HEK293T (cell line): ENCODE measurements around the gene SLC25A4.

Experiments
- CTCF ChIA-PET: fragments of 350-600 bp; formaldehyde crosslinking; extraction: SDS; loops from one replicate; lab custom pipeline; 2021; ENCODE audit warnings: antibody characterized with exemption, inconsistent platforms; lab: Yijun Ruan, JAX
- POLR2A ChIA-PET: fragments of 350-600 bp; formaldehyde crosslinking; extraction: SDS; loops from one replicate; lab custom pipeline; 2020; ENCODE audit warnings: antibody characterized with exemption, inconsistent platforms; lab: Yijun Ruan, JAX
- DNase-seq: peaks from one replicate; pipeline ENCODE4 v3.0.0; 2012; ENCODE audit warnings: mixed read lengths; ENCODE audit errors: extremely low spot score
- ARNT ChIP-seq: fragments of 450-650 bp; IDR thresholded peaks from 2 replicates; pipeline ENCODE4 v1.6.1; 2017; ENCODE audit warnings: mild to moderate bottlenecking
- BHLHE40 ChIP-seq: fragments of 450-650 bp; IDR thresholded peaks from 2 replicates; pipeline ENCODE4 v1.6.1; 2016; ENCODE audit warnings: mild to moderate bottlenecking, moderate library complexity, borderline replicate concordance
- CTBP1 ChIP-seq: fragments of 450-650 bp; IDR thresholded peaks from 2 replicates; pipeline ENCODE4 v1.6.1; 2016; ENCODE audit warnings: borderline replicate concordance
- ELF4 ChIP-seq: fragments of 450-650 bp; IDR thresholded peaks from 2 replicates; pipeline ENCODE4 v1.6.1; 2017; ENCODE audit warnings: antibody characterized with exemption
- FOXA1 ChIP-seq: fragments of 450-650 bp; IDR thresholded peaks from 2 replicates; pipeline ENCODE4 v1.6.1; 2016; ENCODE audit warnings: mild to moderate bottlenecking
- FOXK2 ChIP-seq: fragments of 450-650 bp; IDR thresholded peaks from 2 replicates; pipeline ENCODE4 v1.6.1; 2016; ENCODE audit warnings: mild to moderate bottlenecking
- FOXM1 ChIP-seq: fragments of 450-650 bp; IDR thresholded peaks from 2 replicates; pipeline ENCODE4 v1.6.1; 2017; ENCODE audit warnings: mild to moderate bottlenecking, borderline replicate concordance
- HDGF ChIP-seq: fragments of 450-650 bp; IDR thresholded peaks from 2 replicates; pipeline ENCODE4 v1.6.1; 2017; ENCODE audit warnings: antibody characterized with exemption, borderline replicate concordance
- L3MBTL2 ChIP-seq: fragments of 450-650 bp; conservative IDR thresholded peaks from 2 replicates; pipeline ENCODE4 v1.6.1; 2016; ENCODE audit warnings: mild to moderate bottlenecking
- LEF1 ChIP-seq: fragments of 450-650 bp; IDR thresholded peaks from 2 replicates; pipeline ENCODE4 v1.6.1; 2017; ENCODE audit warnings: mild to moderate bottlenecking, borderline replicate concordance
- NFRKB ChIP-seq: fragments of 450-650 bp; IDR thresholded peaks from 2 replicates; pipeline ENCODE4 v1.6.1; 2016; ENCODE audit warnings: mild to moderate bottlenecking, moderate library complexity
- PKNOX1 ChIP-seq: fragments of 450-650 bp; IDR thresholded peaks from 2 replicates; pipeline ENCODE4 v1.6.1; 2016
- SP1 ChIP-seq: fragments of 450-650 bp; IDR thresholded peaks from 2 replicates; pipeline ENCODE4 v1.6.1; 2017
- SUZ12 ChIP-seq: fragments of 450-650 bp; IDR thresholded peaks from 2 replicates; pipeline ENCODE4 v1.6.1; 2016; ENCODE audit warnings: mild to moderate bottlenecking
- TARDBP ChIP-seq: fragments of 450-650 bp; IDR thresholded peaks from 2 replicates; pipeline ENCODE4 v1.6.1; 2016
- ZNF384 ChIP-seq: fragments of 450-650 bp; IDR thresholded peaks from 2 replicates; pipeline ENCODE4 v1.6.1; 2016

SLC25A4 gene

GRCh38 chr4:185124006-185124405, 19.1 kb upstream of the SLC25A4 start:
- POLR2A ChIA-PET: interaction anchor here (1.1 to 2.0 kb wide), 3 partner anchors 8 to 12 kb away, joined by 4 to 5 read pairs (median 4); no protein-coding TSS in a partner anchor
- no peak for TF ChIP-seq HDGF
- TF ChIP-seq NFRKB: no peak
- no peak for TF ChIP-seq SUZ12
- TF ChIP-seq BHLHE40: no peak
- TF ChIP-seq PKNOX1: no peak
- TF ChIP-seq FOXM1: no peak
- no peak for TF ChIP-seq ELF4
- no peak for TF ChIP-seq TARDBP
- TF ChIP-seq CTBP1: no peak
- CTCF ChIA-PET: interaction anchor here (4.2 kb wide), 1 partner anchor 10 kb away, joined by 18 read pairs; no protein-coding TSS in a partner anchor

GRCh38 chr4:185127021-185127925, 15.8 kb upstream of the SLC25A4 start:
- CTCF ChIA-PET: interaction anchor here (0.9 kb wide), 2 partner anchors 19 to 123 kb away, joined by 3 to 4 read pairs; no protein-coding TSS in a partner anchor
- no peak for TF ChIP-seq BHLHE40
- TF ChIP-seq ELF4: no peak
- no peak for TF ChIP-seq TARDBP
- no peak for TF ChIP-seq FOXA1
- TF ChIP-seq CTBP1: no peak
- no peak for TF ChIP-seq LEF1
- no peak for TF ChIP-seq HDGF
- TF ChIP-seq ARNT: no peak
- no peak for TF ChIP-seq L3MBTL2
- TF ChIP-seq FOXK2: no peak
- TF ChIP-seq SP1: no peak
- TF ChIP-seq NFRKB: no peak
- no peak for TF ChIP-seq PKNOX1
- no peak for TF ChIP-seq ZNF384
- TF ChIP-seq SUZ12: no peak
- TF ChIP-seq FOXM1: no peak
- no peak for DNase-seq
- POLR2A ChIA-PET: interaction anchor here (1.5 to 1.6 kb wide), 2 partner anchors 11 kb away, joined by 6 to 11 read pairs; no protein-coding TSS in a partner anchor

More at GRCh38 chr4:185124006-185124405, 19.1 kb upstream of the SLC25A4 start:
- no peak for DNase-seq

- TF ChIP-seq L3MBTL2 (peak; percentile 42; the same call in 1 of the 2 replicates), FOXK2 (no peak)
- DNase-seq: peak; percentile 32
- ChIA-PET POLR2A (interaction anchor here (1.5 kb wide), 1 partner anchor 12 kb away, joined by 11 read pairs; no protein-coding TSS in a partner anchor), CTCF (interaction anchor here (0.9 kb wide), 2 partner anchors 32 to 124 kb away, joined by 3 to 5 read pairs; no protein-coding TSS in a partner anchor)
Observed at GRCh38 chr4:185128272-185129119, 14.6 kb upstream of the SLC25A4 start.

DNA sequence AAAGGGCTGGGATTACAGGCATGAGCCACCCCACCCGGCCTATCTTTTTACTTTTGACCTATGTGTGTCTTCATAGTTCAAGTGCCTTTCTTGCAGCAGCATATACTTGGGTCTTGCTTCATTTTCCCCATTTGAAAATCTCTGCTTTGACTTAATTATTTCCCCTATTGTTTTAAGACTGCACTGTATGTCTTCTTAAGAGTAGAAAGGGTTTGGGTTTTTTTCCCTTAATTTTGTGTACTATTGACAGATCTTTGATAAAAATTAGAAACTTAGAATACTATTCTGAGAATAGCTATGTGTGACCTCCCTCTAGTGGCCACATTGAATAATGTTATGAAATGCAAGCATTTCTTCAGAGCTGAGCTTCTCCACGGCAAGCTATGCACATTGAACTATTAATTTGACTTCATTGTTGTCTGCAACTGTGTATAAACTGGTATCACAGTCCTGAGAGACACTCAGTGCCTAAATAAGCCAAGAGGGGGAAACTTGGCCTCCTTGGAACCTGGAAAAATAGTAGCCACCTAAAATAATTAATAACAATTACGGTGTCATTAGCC, 8.7 kb upstream of the SLC25A4 start:
- CTCF ChIA-PET: interaction anchor here (0.6 to 1.9 kb wide), 27 partner anchors 9 to 446 kb away, joined by 3 to 19 read pairs (median 4); partner anchors contain the start of gene SLC25A4
- POLR2A ChIA-PET: interaction anchor here (0.7 to 1.5 kb wide), 6 partner anchors 9 to 112 kb away, joined by 3 to 6 read pairs (median 4); partner anchors contain the start of gene SLC25A4
- TF ChIP-seq HDGF (no peak), SUZ12 (no peak), FOXM1 (no peak), ARNT (no peak), PKNOX1 (no peak), ELF4 (no peak), CTBP1 (no peak), FOXA1 (no peak), FOXK2 (no peak)
- peak; percentile 21 for DNase-seq

DNA sequence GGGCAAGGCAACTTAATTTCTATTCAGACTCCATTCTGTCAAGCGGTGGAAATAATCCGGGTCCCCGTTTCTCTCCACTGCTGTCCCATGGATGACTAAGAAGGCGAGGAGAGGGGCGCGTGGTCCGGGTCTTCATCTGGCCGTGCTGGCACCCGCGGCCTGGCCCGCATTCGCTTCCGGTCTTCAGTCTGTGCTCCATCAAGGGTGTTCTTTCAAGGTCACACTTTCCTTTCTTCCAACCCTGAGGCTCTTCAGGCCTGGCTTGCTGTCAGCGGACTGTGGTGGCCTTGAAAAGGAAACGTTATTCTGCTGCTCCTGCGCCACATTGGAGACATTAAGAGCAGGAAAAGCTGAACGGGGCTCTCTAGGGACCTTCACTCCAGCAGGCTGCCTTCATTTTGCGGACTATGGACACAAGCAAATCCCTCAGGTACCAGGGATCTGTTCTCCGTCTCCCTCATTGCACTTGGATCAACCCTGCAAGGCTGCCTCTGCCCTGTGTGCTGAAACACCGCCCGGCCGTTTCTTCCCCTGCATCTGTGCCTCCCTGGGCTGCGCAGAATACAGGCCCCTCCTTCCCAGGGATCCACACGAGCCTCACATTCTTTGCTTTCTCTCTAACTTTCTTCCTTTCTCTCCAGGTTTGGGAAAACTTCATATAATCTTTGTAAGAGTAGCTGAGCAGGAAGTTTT, 5.7 kb upstream of the SLC25A4 start:
- no peak for DNase-seq
- ChIA-PET CTCF (interaction anchor here (1.8 kb wide), 1 partner anchor 132 kb away, joined by 4 read pairs; no protein-coding TSS in a partner anchor), POLR2A (no interaction called here)

More for the DNA sequence above, 5.7 kb upstream of the SLC25A4 start:
- TF ChIP-seq PKNOX1 (no peak), FOXM1 (no peak), L3MBTL2 (no peak), ARNT (no peak), HDGF (no peak), SUZ12 (no peak), SP1 (no peak), ZNF384 (no peak), FOXA1 (no peak), BHLHE40 (no peak), NFRKB (no peak), ELF4 (no peak), FOXK2 (no peak)
